Adrenal gland (tissue), 5 donors: ENCODE results near the gene AQP5.

Experiments
- POLR2A ChIP-seq, 2 donors: fragments of 450-650 bp; IDR thresholded peaks; one replicate each; pipeline ENCODE4 v1.6.1; 2017; ENCODE audit warnings: antibody characterized with exemption in 2 of 2, mild to moderate bottlenecking in 2 of 2, moderate library complexity in 1 of 2
- TF ChIP-seq, protein P1 (sequence below), 6 experiments: fragments of 450-650 bp in 4 of 6; fragments of 200-600 bp in 2 of 6; sonication (generic) in 1 of 6; IDR thresholded peaks; 1 replicate in 5 of 6; 2 replicates in 1 of 6; pipeline versions ENCODE4 v1.5.1 to v1.8.0; 2016 to 2021; ENCODE audit warnings: antibody characterized with exemption in 6 of 6, mild to moderate bottlenecking in 2 of 6, moderate library complexity in 1 of 6
- donor health status: DM: no; HTN: no; CAD: no.

DNA sequence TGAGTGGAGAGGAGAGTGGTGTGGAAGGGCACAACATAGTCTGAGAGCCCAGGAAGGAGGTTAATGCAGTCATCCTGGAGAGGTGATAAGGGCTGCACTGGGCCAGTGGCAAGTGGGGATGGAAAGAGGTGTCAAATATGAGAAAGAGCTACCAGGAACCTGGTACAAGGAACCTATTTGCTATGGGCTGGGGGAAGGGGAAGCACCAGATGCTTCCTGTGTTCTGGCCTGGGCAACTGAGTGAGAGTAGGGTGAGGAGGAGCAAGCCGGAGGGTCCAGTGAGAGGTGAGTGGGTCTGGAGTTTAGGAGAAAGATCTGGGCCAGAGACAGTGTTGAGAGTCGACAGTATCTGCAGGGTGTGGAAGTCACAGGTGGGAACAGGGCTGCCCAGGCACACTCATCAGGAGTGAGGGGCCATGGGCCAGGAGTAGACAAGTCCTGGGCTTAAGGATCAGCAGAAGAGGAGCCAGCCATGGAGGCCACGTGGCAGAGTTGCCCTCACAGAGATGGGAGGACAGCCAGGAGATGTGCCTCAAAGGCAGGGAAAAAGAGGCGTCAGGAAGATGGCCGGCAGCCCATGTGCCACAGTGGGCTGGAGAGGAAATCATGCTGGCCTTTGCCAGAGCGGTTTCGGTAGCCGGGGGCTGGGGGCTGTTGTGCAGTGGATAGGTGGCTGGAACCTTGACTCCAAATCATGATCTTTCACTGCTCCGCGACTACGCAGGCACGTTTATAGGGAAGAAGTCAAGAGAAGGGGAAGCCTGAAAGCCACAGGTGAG is 8.2 kb downstream of the AQP5 start:
- TF ChIP-seq, protein P1, sequence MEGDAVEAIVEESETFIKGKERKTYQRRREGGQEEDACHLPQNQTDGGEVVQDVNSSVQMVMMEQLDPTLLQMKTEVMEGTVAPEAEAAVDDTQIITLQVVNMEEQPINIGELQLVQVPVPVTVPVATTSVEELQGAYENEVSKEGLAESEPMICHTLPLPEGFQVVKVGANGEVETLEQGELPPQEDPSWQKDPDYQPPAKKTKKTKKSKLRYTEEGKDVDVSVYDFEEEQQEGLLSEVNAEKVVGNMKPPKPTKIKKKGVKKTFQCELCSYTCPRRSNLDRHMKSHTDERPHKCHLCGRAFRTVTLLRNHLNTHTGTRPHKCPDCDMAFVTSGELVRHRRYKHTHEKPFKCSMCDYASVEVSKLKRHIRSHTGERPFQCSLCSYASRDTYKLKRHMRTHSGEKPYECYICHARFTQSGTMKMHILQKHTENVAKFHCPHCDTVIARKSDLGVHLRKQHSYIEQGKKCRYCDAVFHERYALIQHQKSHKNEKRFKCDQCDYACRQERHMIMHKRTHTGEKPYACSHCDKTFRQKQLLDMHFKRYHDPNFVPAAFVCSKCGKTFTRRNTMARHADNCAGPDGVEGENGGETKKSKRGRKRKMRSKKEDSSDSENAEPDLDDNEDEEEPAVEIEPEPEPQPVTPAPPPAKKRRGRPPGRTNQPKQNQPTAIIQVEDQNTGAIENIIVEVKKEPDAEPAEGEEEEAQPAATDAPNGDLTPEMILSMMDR (IDR thresholded peaks at IDR 0.05) = no peak
- TF ChIP-seq POLR2A (IDR thresholded peaks at IDR 0.05) = no peak
